ENCODE measurements around the gene MFN2.

MFN2 gene

GRCh38 chr1:11978301-11978700 is 1.9 kb upstream of the MFN2 start:
- Histone ChIP-seq H3K36me3 (ENCODE audit: control insufficient read depth in 4 of 4, insufficient read depth in 4 of 4, low read length in 3 of 4) (peaks cover under 1 to 31% (median 19%) of the 10 kb centered on the region in 4 experiments), H3K4me3 (ENCODE audit: control insufficient read depth in 1 of 7, extremely low read depth in 1 of 7, insufficient read depth in 4 of 7, low read depth in 2 of 7, low read length in 6 of 7) (no peak overlapping the region), H3K27ac (ENCODE audit: insufficient read depth in 1 of 2, low read depth in 1 of 2, low read length in 2 of 2, poor library complexity in 1 of 2, severe bottlenecking in 2 of 2) (no peak overlapping the region), H3K9me3 (ENCODE audit: control extremely low read depth in 1 of 5, control insufficient read depth in 4 of 5, insufficient read depth in 2 of 5, low read depth in 1 of 5, low read length in 4 of 5) (no peaks in the 10 kb centered on the region), H3K27me3 (replicated peaks in 2 of 5; ENCODE audit: control insufficient read depth in 4 of 5, insufficient read depth in 5 of 5, low read length in 4 of 5) (no peaks in the 10 kb centered on the region), H3K4me1 (ENCODE audit: control extremely low read depth in 1 of 4, control insufficient read depth in 4 of 4, insufficient read depth in 4 of 4, low read length in 3 of 4) (peaks cover 3 to 27% (median 17%) of the 10 kb centered on the region in 4 experiments)
- ChIA-PET CTCF (no interaction called here), POLR2A (interaction anchor here (1.2 kb wide), 1 partner anchor 70 kb away, joined by 9 read pairs; no protein-coding TSS in a partner anchor)
- WGBS (ENCODE audit: insufficient coverage), result 90% methylated on average over 6 of the region's 8 CpGs
- no peak for DNase-seq

- ChIA-PET POLR2A (interaction anchor here (1.2 to 8.0 kb wide), 2 partner anchors 70 to 71 kb away, joined by 9 to 74 read pairs; no protein-coding TSS in a partner anchor), CTCF (interaction anchor here (1.0 to 3.7 kb wide), 2 partner anchors 65 to 71 kb away, joined by 3 to 16 read pairs; no protein-coding TSS in a partner anchor)
- H3K9me3 ChIP-seq (ENCODE audit: control extremely low read depth in 1 of 5, control insufficient read depth in 4 of 5, insufficient read depth in 2 of 5, low read depth in 1 of 5, low read length in 4 of 5), result no peaks in the 10 kb centered on the region
- H3K36me3 ChIP-seq (ENCODE audit: control insufficient read depth in 4 of 4, insufficient read depth in 4 of 4, low read length in 3 of 4), result peaks cover 8 to 36% (median 26%) of the 10 kb centered on the region in 4 experiments
- H3K27me3 ChIP-seq (replicated peaks in 2 of 5; ENCODE audit: control insufficient read depth in 4 of 5, insufficient read depth in 5 of 5, low read length in 4 of 5), result no peaks in the 10 kb centered on the region
- peak overlapping the region in 6 of 7 experiments; percentile 82 to 99 (median 93) for H3K4me3 ChIP-seq (ENCODE audit: control insufficient read depth in 1 of 7, extremely low read depth in 1 of 7, insufficient read depth in 4 of 7, low read depth in 2 of 7, low read length in 6 of 7)
- WGBS (ENCODE audit: insufficient coverage), result 78% methylated on average over 27 of the region's 29 CpGs
- peak overlapping the region in 1 of 2 experiments; percentile 92 for H3K27ac ChIP-seq (ENCODE audit: insufficient read depth in 1 of 2, low read depth in 1 of 2, low read length in 2 of 2, poor library complexity in 1 of 2, severe bottlenecking in 2 of 2)
- H3K4me1 ChIP-seq (ENCODE audit: control extremely low read depth in 1 of 4, control insufficient read depth in 4 of 4, insufficient read depth in 4 of 4, low read length in 3 of 4), result peaks cover 3 to 24% (median 17%) of the 10 kb centered on the region in 4 experiments
- no peak for DNase-seq
Observed at GRCh38 chr1:11979028-11979850, 1.0 kb upstream of the MFN2 start.

- DNase-seq, result no peak
- no peaks in the 10 kb centered on the region for H3K9me3 ChIP-seq (ENCODE audit: control extremely low read depth in 1 of 5, control insufficient read depth in 4 of 5, insufficient read depth in 2 of 5, low read depth in 1 of 5, low read length in 4 of 5)
- ChIA-PET POLR2A (interaction anchor here (8.0 kb wide), 1 partner anchor 72 kb away, joined by 74 read pairs; no protein-coding TSS in a partner anchor), CTCF (interaction anchor here (0.8 to 3.7 kb wide), 5 partner anchors 14 to 141 kb away, joined by 3 to 16 read pairs (median 3); no protein-coding TSS in a partner anchor)
- no peaks in the 10 kb centered on the region for H3K27me3 ChIP-seq (replicated peaks in 2 of 5; ENCODE audit: control insufficient read depth in 4 of 5, insufficient read depth in 5 of 5, low read length in 4 of 5)
- H3K4me1 ChIP-seq (ENCODE audit: control extremely low read depth in 1 of 4, control insufficient read depth in 4 of 4, insufficient read depth in 4 of 4, low read length in 3 of 4), result peaks cover 3 to 33% (median 17%) of the 10 kb centered on the region in 4 experiments
- H3K4me3 ChIP-seq (ENCODE audit: control insufficient read depth in 1 of 7, extremely low read depth in 1 of 7, insufficient read depth in 4 of 7, low read depth in 2 of 7, low read length in 6 of 7), result peak overlapping the region; percentile 82 to 99 (median 93)
- WGBS (ENCODE audit: insufficient coverage), result 2% methylated on average over 8 of the region's 12 CpGs
- peaks cover 11 to 34% (median 22%) of the 10 kb centered on the region in 4 experiments for H3K36me3 ChIP-seq (ENCODE audit: control insufficient read depth in 4 of 4, insufficient read depth in 4 of 4, low read length in 3 of 4)
- H3K27ac ChIP-seq (ENCODE audit: insufficient read depth in 1 of 2, low read depth in 1 of 2, low read length in 2 of 2, poor library complexity in 1 of 2, severe bottlenecking in 2 of 2), result peak overlapping the region; percentile 88 to 92
Observed at GRCh38 chr1:11980676-11980972, 380 bp downstream of the MFN2 start.

- Histone ChIP-seq H3K36me3 (ENCODE audit: control insufficient read depth in 4 of 4, insufficient read depth in 4 of 4, low read length in 3 of 4) (peaks cover 16 to 41% (median 29%) of the 10 kb centered on the region in 4 experiments), H3K9me3 (ENCODE audit: control extremely low read depth in 1 of 5, control insufficient read depth in 4 of 5, insufficient read depth in 2 of 5, low read depth in 1 of 5, low read length in 4 of 5) (no peaks in the 10 kb centered on the region), H3K4me3 (ENCODE audit: control insufficient read depth in 1 of 7, extremely low read depth in 1 of 7, insufficient read depth in 4 of 7, low read depth in 2 of 7, low read length in 6 of 7) (peak overlapping the region in 5 of 7 experiments; percentile 11 to 99 (median 93)), H3K4me1 (ENCODE audit: control extremely low read depth in 1 of 4, control insufficient read depth in 4 of 4, insufficient read depth in 4 of 4, low read length in 3 of 4) (peaks cover 9 to 39% (median 17%) of the 10 kb centered on the region in 4 experiments), H3K27me3 (replicated peaks in 2 of 5; ENCODE audit: control insufficient read depth in 4 of 5, insufficient read depth in 5 of 5, low read length in 4 of 5) (no peaks in the 10 kb centered on the region), H3K27ac (ENCODE audit: insufficient read depth in 1 of 2, low read depth in 1 of 2, low read length in 2 of 2, poor library complexity in 1 of 2, severe bottlenecking in 2 of 2) (peak overlapping the region in 1 of 2 experiments; percentile 92)
- WGBS (ENCODE audit: insufficient coverage), result 95% methylated on average over 6 of the region's 13 CpGs
- POLR2A ChIA-PET, result interaction anchor here (1.0 to 8.0 kb wide), 2 partner anchors 67 to 73 kb away, joined by 3 to 74 read pairs; no protein-coding TSS in a partner anchor
- no peak for DNase-seq
- CTCF ChIA-PET, result interaction anchor here (0.9 to 3.7 kb wide), 8 partner anchors 9 to 145 kb away, joined by 3 to 16 read pairs (median 4); no protein-coding TSS in a partner anchor
Observed at GRCh38 chr1:11981378-11982009, 1.2 kb downstream of the MFN2 start.

DNA sequence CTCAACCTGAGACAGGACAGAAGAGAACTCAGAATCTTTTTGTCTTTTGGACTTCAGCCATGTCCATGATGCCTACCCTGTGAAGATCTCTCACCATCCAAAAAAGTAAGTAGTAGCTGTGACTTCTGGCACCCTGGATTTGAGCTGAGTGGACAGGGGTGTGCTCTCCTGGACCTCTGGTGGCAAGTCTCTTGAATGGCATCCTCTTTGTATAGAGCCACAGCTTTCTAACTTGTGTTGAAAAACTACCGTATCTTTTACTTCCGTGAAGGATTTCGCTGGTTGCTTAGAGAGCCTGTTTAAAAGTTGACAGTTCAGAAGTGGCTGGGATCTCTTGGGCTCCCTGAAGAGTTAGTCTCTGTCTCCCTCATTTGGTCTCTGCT is 1.8 kb downstream of the MFN2 start:
- POLR2A ChIA-PET, result interaction anchor here (8.0 kb wide), 1 partner anchor 73 kb away, joined by 74 read pairs; no protein-coding TSS in a partner anchor
- Histone ChIP-seq H3K9me3 (ENCODE audit: control extremely low read depth in 1 of 5, control insufficient read depth in 4 of 5, insufficient read depth in 2 of 5, low read depth in 1 of 5, low read length in 4 of 5) (no peaks in the 10 kb centered on the region), H3K4me1 (ENCODE audit: control extremely low read depth in 1 of 4, control insufficient read depth in 4 of 4, insufficient read depth in 4 of 4, low read length in 3 of 4) (peaks cover 9 to 39% (median 17%) of the 10 kb centered on the region in 4 experiments), H3K4me3 (ENCODE audit: control insufficient read depth in 1 of 7, extremely low read depth in 1 of 7, insufficient read depth in 4 of 7, low read depth in 2 of 7, low read length in 6 of 7) (no peak overlapping the region), H3K27ac (ENCODE audit: insufficient read depth in 1 of 2, low read depth in 1 of 2, low read length in 2 of 2, poor library complexity in 1 of 2, severe bottlenecking in 2 of 2) (no peak overlapping the region), H3K27me3 (replicated peaks in 2 of 5; ENCODE audit: control insufficient read depth in 4 of 5, insufficient read depth in 5 of 5, low read length in 4 of 5) (no peaks in the 10 kb centered on the region), H3K36me3 (ENCODE audit: control insufficient read depth in 4 of 4, insufficient read depth in 4 of 4, low read length in 3 of 4) (peaks cover 16 to 41% (median 29%) of the 10 kb centered on the region in 4 experiments)
- WGBS (ENCODE audit: insufficient coverage), result 96% methylated on average over 3 of the region's 3 CpGs
- peak; percentile 24 to 65 (median 52) for DNase-seq
- CTCF ChIA-PET, result interaction anchor here (0.9 to 3.7 kb wide), 8 partner anchors 9 to 145 kb away, joined by 3 to 16 read pairs (median 4); no protein-coding TSS in a partner anchor

GRCh38 chr1:11984121-11984520 is 3.9 kb downstream of the MFN2 start:
- Histone ChIP-seq H3K4me1 (ENCODE audit: control extremely low read depth in 1 of 4, control insufficient read depth in 4 of 4, insufficient read depth in 4 of 4, low read length in 3 of 4) (peaks cover 9 to 36% (median 17%) of the 10 kb centered on the region in 4 experiments), H3K27ac (ENCODE audit: insufficient read depth in 1 of 2, low read depth in 1 of 2, low read length in 2 of 2, poor library complexity in 1 of 2, severe bottlenecking in 2 of 2) (no peak overlapping the region), H3K27me3 (replicated peaks in 2 of 5; ENCODE audit: control insufficient read depth in 4 of 5, insufficient read depth in 5 of 5, low read length in 4 of 5) (no peaks in the 10 kb centered on the region), H3K9me3 (ENCODE audit: control extremely low read depth in 1 of 5, control insufficient read depth in 4 of 5, insufficient read depth in 2 of 5, low read depth in 1 of 5, low read length in 4 of 5) (no peaks in the 10 kb centered on the region), H3K36me3 (ENCODE audit: control insufficient read depth in 4 of 4, insufficient read depth in 4 of 4, low read length in 3 of 4) (peaks cover 16 to 49% (median 33%) of the 10 kb centered on the region in 4 experiments), H3K4me3 (ENCODE audit: control insufficient read depth in 1 of 7, extremely low read depth in 1 of 7, insufficient read depth in 4 of 7, low read depth in 2 of 7, low read length in 6 of 7) (no peak overlapping the region)
- DNase-seq, result no peak
- WGBS (ENCODE audit: insufficient coverage), result 91% methylated on average over 3 of the region's 5 CpGs
- CTCF ChIA-PET, result interaction anchor here (1.3 kb wide), 2 partner anchors 9 to 75 kb away, joined by 3 to 4 read pairs; no protein-coding TSS in a partner anchor
- POLR2A ChIA-PET, result interaction anchor here (8.0 kb wide), 1 partner anchor 75 kb away, joined by 74 read pairs; no protein-coding TSS in a partner anchor

Data from common myeloid progenitor, CD34-positive (primary cell).